Muscle layer of duodenum (tissue), 2 donors: ENCODE results near the gene FAM193A.
"Not testable (repeated sequence)": the region's sequence is repeated elsewhere in the genome, so short reads cannot be mapped to it uniquely, and the experiment has no call there.

ENCODE experiments used
- H3K27ac ChIP-seq: one replicate; pipeline ENCODE4 v1.7.0; 2013; ENCODE audit warnings: mild to moderate bottlenecking, low read length
- H3K27me3 ChIP-seq: one replicate; pipeline ENCODE4 v1.7.0; 2013; ENCODE audit warnings: low read depth, mild to moderate bottlenecking, control low read depth, low read length
- H3K36me3 ChIP-seq, 2 donors: one replicate each; pipeline ENCODE4 v1.7.0; 2013; ENCODE audit warnings: low read length in 2 of 2, control low read depth in 1 of 2, mild to moderate bottlenecking in 1 of 2; ENCODE audit not compliant: insufficient read depth in 2 of 2, control insufficient read depth in 1 of 2
- H3K4me1 ChIP-seq, 2 donors: one replicate each; pipeline ENCODE4 v1.7.0; 2013; ENCODE audit warnings: low read length in 2 of 2, mild to moderate bottlenecking in 2 of 2, control low read depth in 1 of 2, moderate library complexity in 1 of 2; ENCODE audit not compliant: insufficient read depth in 2 of 2, control insufficient read depth in 1 of 2
- H3K4me3 ChIP-seq, 2 donors: one replicate each; pipeline ENCODE4 v1.7.0; 2013; ENCODE audit warnings: low read length in 2 of 2, low read depth in 1 of 2, mild to moderate bottlenecking in 1 of 2
- H3K9me3 ChIP-seq, 2 donors: one replicate each; pipeline ENCODE4 v1.7.0; 2013; ENCODE audit warnings: low read length in 2 of 2, control low read depth in 1 of 2, mild to moderate bottlenecking in 1 of 2; ENCODE audit not compliant: control insufficient read depth in 1 of 2
- donor health status: healthy.

The FAM193A gene

GRCh38 chr4:2501034-2501594 lies 35.3 kb upstream of the FAM193A start:
- Histone ChIP-seq H3K4me3 (no peak overlapping the region), H3K27me3 (no peaks in the 10 kb centered on the region), H3K36me3 (peaks cover 38 to 50% of the 10 kb centered on the region in 2 donors), H3K9me3 (no peaks in the 10 kb centered on the region), H3K4me1 (peaks cover 0 to 8% of the 10 kb centered on the region in 2 donors), H3K27ac (no peak overlapping the region)

- Histone ChIP-seq H3K4me3 (no peak overlapping the region), H3K27me3 (no peaks in the 10 kb centered on the region), H3K36me3 (peaks cover 30 to 48% of the 10 kb centered on the region in 2 donors), H3K9me3 (no peaks in the 10 kb centered on the region), H3K4me1 (no peaks in the 10 kb centered on the region), H3K27ac (no peak overlapping the region)
Measured at GRCh38 chr4:2503809-2504208, 32.6 kb upstream of the FAM193A start.

GRCh38 chr4:2507259-2507658 lies 29.2 kb upstream of the FAM193A start:
- Histone ChIP-seq H3K4me3 (no peak overlapping the region), H3K36me3 (peaks cover 24 to 46% of the 10 kb centered on the region in 2 donors), H3K4me1 (no peaks in the 10 kb centered on the region), H3K9me3 (no peaks in the 10 kb centered on the region), H3K27me3 (no peaks in the 10 kb centered on the region), H3K27ac (no peak overlapping the region)

- H3K4me1 ChIP-seq, result no peaks in the 10 kb centered on the region
- peaks cover 30 to 48% of the 10 kb centered on the region in 2 donors for H3K36me3 ChIP-seq
- no peak overlapping the region for H3K27ac ChIP-seq
- H3K27me3 ChIP-seq, result no peaks in the 10 kb centered on the region
- no peak overlapping the region for H3K4me3 ChIP-seq
- no peaks in the 10 kb centered on the region for H3K9me3 ChIP-seq
Measured at GRCh38 chr4:2507855-2508254, 28.6 kb upstream of the FAM193A start.

GRCh38 chr4:2510351-2511259 lies 25.8 kb upstream of the FAM193A start:
- Histone ChIP-seq H3K27me3 (no peaks in the 10 kb centered on the region), H3K4me1 (peaks cover 0 to 5% of the 10 kb centered on the region in 2 donors), H3K27ac (no peak overlapping the region), H3K9me3 (no peaks in the 10 kb centered on the region), H3K36me3 (peaks cover 40 to 65% of the 10 kb centered on the region in 2 donors), H3K4me3 (no peak overlapping the region)

GRCh38 chr4:2511645-2512131 lies 24.8 kb upstream of the FAM193A start:
- Histone ChIP-seq H3K9me3 (no peaks in the 10 kb centered on the region), H3K36me3 (peaks cover 43 to 62% of the 10 kb centered on the region in 2 donors), H3K27me3 (no peaks in the 10 kb centered on the region), H3K4me1 (peaks cover 4 to 14% of the 10 kb centered on the region in 2 donors), H3K4me3 (no peak overlapping the region), H3K27ac (no peak overlapping the region)

GRCh38 chr4:2512396-2513135 lies 23.9 kb upstream of the FAM193A start:
- Histone ChIP-seq H3K4me3 (no peak overlapping the region), H3K27ac (no peak overlapping the region), H3K4me1 (peaks cover 4 to 14% of the 10 kb centered on the region in 2 donors), H3K9me3 (no peaks in the 10 kb centered on the region), H3K27me3 (no peaks in the 10 kb centered on the region), H3K36me3 (peaks cover 43 to 59% of the 10 kb centered on the region in 2 donors)

- peaks cover 42 to 51% of the 10 kb centered on the region in 2 donors for H3K36me3 ChIP-seq
- H3K27ac ChIP-seq, result not testable (repeated sequence)
Measured at GRCh38 chr4:2514193-2514592, 22.3 kb upstream of the FAM193A start.

GRCh38 chr4:2514944-2515343 lies 21.5 kb upstream of the FAM193A start:
- H3K4me1 ChIP-seq, result peaks cover 4 to 14% of the 10 kb centered on the region in 2 donors
- not testable (repeated sequence) for H3K27me3 ChIP-seq, H3K9me3 ChIP-seq, H3K4me3 ChIP-seq, H3K27ac ChIP-seq
- H3K36me3 ChIP-seq, result peaks cover 35 to 46% of the 10 kb centered on the region in 2 donors

More at GRCh38 chr4:2514193-2514592, 22.3 kb upstream of the FAM193A start:
- H3K4me1 ChIP-seq, result peaks cover 4 to 14% of the 10 kb centered on the region in 2 donors
- H3K4me3 ChIP-seq, H3K27me3 ChIP-seq, H3K9me3 ChIP-seq: not testable (repeated sequence)

- H3K4me3 ChIP-seq, result no peak overlapping the region
- H3K27ac ChIP-seq, result no peak overlapping the region
- H3K4me1 ChIP-seq, result peaks cover 4 to 14% of the 10 kb centered on the region in 2 donors
- H3K9me3 ChIP-seq, result no peaks in the 10 kb centered on the region
- peaks cover 28 to 35% of the 10 kb centered on the region in 2 donors for H3K36me3 ChIP-seq
- H3K27me3 ChIP-seq, result no peaks in the 10 kb centered on the region
Measured at GRCh38 chr4:2515830-2516550, 20.5 kb upstream of the FAM193A start.
